GM11168 (cell line): Measurements from ENCODE around the gene UIMC1.

Experiments used
- in situ Hi-C: fragments of 300-500 bp; cut with MboI; formaldehyde crosslinking; loops from one replicate; pipeline ENCODE4 v1.12.0; 2022; ENCODE audit warnings: low sequenced_read_pairs; ENCODE audit not compliant: unreplicated experiment

UIMC1 gene

GRCh38 chr5:176959051-176959450, 47.5 kb downstream of the UIMC1 start:
- in situ Hi-C loops: no loop called here

GRCh38 chr5:176956756-176957155, 49.8 kb downstream of the UIMC1 start:
- in situ Hi-C loops: no loop called here

- in situ Hi-C loops: no loop called here
Observed at GRCh38 chr5:176955895-176956294, 50.7 kb downstream of the UIMC1 start.

- in situ Hi-C loops: no loop called here
Observed at GRCh38 chr5:176954050-176954449, 52.5 kb downstream of the UIMC1 start.

GRCh38 chr5:176952531-176953193, 53.9 kb downstream of the UIMC1 start:
- in situ Hi-C loops: no loop called here

GRCh38 chr5:176948458-176948857, 58.1 kb downstream of the UIMC1 start:
- in situ Hi-C loops: no loop called here

GRCh38 chr5:176947847-176948246, 58.7 kb downstream of the UIMC1 start:
- in situ Hi-C loops: no loop called here

- in situ Hi-C loops: no loop called here
Observed at GRCh38 chr5:176944268-176944667, 62.3 kb downstream of the UIMC1 start.

GRCh38 chr5:176943816-176944215, 62.8 kb downstream of the UIMC1 start:
- in situ Hi-C loops: no loop called here

GRCh38 chr5:176941951-176942350, 64.6 kb downstream of the UIMC1 start:
- in situ Hi-C loops: no loop called here

- in situ Hi-C loops: no loop called here
Observed at GRCh38 chr5:176938472-176938871, 68.1 kb downstream of the UIMC1 start.

GRCh38 chr5:176935017-176935416, 71.6 kb downstream of the UIMC1 start:
- in situ Hi-C loops: no loop called here

- in situ Hi-C loops: no loop called here
Observed at GRCh38 chr5:176934309-176934930, 72.2 kb downstream of the UIMC1 start.

GRCh38 chr5:176929654-176930053, 76.9 kb downstream of the UIMC1 start:
- in situ Hi-C loops: no loop called here

GRCh38 chr5:176927562-176927961, 79.0 kb downstream of the UIMC1 start:
- in situ Hi-C loops: no loop called here

GRCh38 chr5:176922817-176923216, 83.8 kb downstream of the UIMC1 start:
- in situ Hi-C loops: no loop called here

GRCh38 chr5:176921714-176922113, 84.9 kb downstream of the UIMC1 start:
- in situ Hi-C loops: no loop called here

GRCh38 chr5:176918613-176919012, 88.0 kb downstream of the UIMC1 start:
- in situ Hi-C loops: no loop called here

GRCh38 chr5:176916337-176916736, 90.2 kb downstream of the UIMC1 start:
- in situ Hi-C loops: no loop called here

- in situ Hi-C loops: no loop called here
Observed at GRCh38 chr5:176915906-176916305, 90.7 kb downstream of the UIMC1 start.

GRCh38 chr5:176912115-176912514, 94.5 kb downstream of the UIMC1 start:
- in situ Hi-C loops: no loop called here
